Measurements from ENCODE around the gene TP53I11.

DNA sequence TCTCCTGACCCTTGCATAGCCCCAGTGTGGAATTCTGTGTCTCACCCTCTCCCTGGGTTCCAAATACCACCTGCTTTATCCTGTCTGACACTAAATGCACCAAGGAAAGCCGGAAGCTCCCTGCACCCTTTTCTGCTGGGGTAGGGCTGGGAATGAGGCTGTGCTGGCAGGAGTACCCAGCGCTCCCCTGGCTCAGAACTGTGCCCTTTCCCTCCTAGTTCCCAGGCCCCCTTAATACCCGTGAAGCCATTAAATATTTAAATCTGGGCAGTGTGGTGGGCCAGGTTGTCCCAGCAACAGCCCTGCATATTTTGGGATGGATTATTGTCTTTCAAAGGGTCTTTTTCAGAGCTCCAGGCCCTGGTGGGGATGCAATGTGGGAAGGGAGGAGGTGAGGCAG lies 63.0 kb downstream of the TP53I11 start:
- TF ChIP-seq POLR2A (IDR thresholded peaks at IDR 0.05; ENCODE audit: low read length) (no peak), GATA1 (IDR thresholded peaks at IDR 0.05; ENCODE audit: low read depth, low read length) (no peak)
